Transverse colon (tissue), 4 donors: ENCODE data around the gene COL11A2. TPM values are rescaled to one million over a fixed set of nuclear protein-coding genes. Genes with fewer than 3 reads are reported as not detected.

ENCODE experiments used
- DNase-seq: peaks from one replicate; pipeline ENCODE4 v3.0.0-alpha.2; 2019
- H3K27ac ChIP-seq, 4 donors: fragments of 200-600 bp; sonication (generic); 2 replicates each; pipeline ENCODE4 v1.5.1; 2016 to 2018; ENCODE audit warnings: inconsistent platforms in 4 of 4
- H3K27me3 ChIP-seq: fragments of 200-600 bp; sonication (generic); 2 replicates; pipeline ENCODE4 v1.5.1; 2017; ENCODE audit warnings: inconsistent platforms
- H3K36me3 ChIP-seq, 4 donors: fragments of 200-600 bp; sonication (generic); 2 replicates each; pipeline ENCODE4 v1.5.1; 2017 to 2019; ENCODE audit warnings: inconsistent platforms in 4 of 4
- H3K4me1 ChIP-seq, 4 donors: fragments of 200-600 bp; sonication (generic); 2 replicates each; pipeline ENCODE4 v1.5.1; 2017 to 2020; ENCODE audit warnings: inconsistent platforms in 4 of 4
- H3K4me3 ChIP-seq, 4 donors: fragments of 200-600 bp; sonication (generic); 1 replicate in 1 of 4; 2 replicates in 3 of 4; pipeline versions ENCODE4 v1.5.1 to v1.6.1; 2017 to 2019; ENCODE audit warnings: inconsistent platforms in 4 of 4
- H3K9me3 ChIP-seq, 2 donors: fragments of 200-600 bp; sonication (generic); 2 replicates each; pipeline ENCODE4 v1.5.1; 2017 to 2019; ENCODE audit warnings: inconsistent platforms in 2 of 2
- CTCF ChIP-seq, 5 experiments: fragments of 200-600 bp in 3 of 5; fragments of 450-650 bp in 2 of 5; sonication (generic) in 3 of 5; IDR thresholded peaks; 1 replicate in 2 of 5; 2 replicates in 3 of 5; pipeline ENCODE4 v1.5.1; 2016 to 2017; ENCODE audit warnings: antibody characterized with exemption in 5 of 5, inconsistent platforms in 3 of 5, mild to moderate bottlenecking in 2 of 5, moderate library complexity in 1 of 5
- EP300 ChIP-seq: sonication (generic); formaldehyde crosslinking; IDR thresholded peaks from one replicate; pipeline ENCODE4 v1.6.1; 2017; ENCODE audit warnings: antibody characterized with exemption, low read depth
- POLR2A ChIP-seq: fragments of 450-650 bp; IDR thresholded peaks from one replicate; pipeline ENCODE4 v1.6.1; 2016; ENCODE audit warnings: antibody characterized with exemption, mild to moderate bottlenecking, moderate library complexity
- POLR2AphosphoS5 ChIP-seq, 3 donors: sonication (generic); formaldehyde crosslinking; IDR thresholded peaks; one replicate each; pipeline ENCODE4 v1.6.1; 2016; ENCODE audit warnings: antibody characterized with exemption in 3 of 3
- WGBS, 2 donors: methylation state at CpG; one replicate each; pipeline ENCODE4 v1.1.5; 2018; ENCODE audit warnings: low coverage in 1 of 2; 5-methylcytosine and 5-hydroxymethylcytosine counted together
- in situ Hi-C, 4 donors: fragments of 200-750 bp; cut with MboI; loops; one replicate each; pipeline versions ENCODE4 v1.15.0 to v1.15.1; 2017; ENCODE audit warnings: low sequenced_read_pairs in 3 of 4, low pct_ligation_motif_present in 1 of 4, low pct_unique_long_range_greater_than_20kb in 1 of 4
- intact Hi-C: fragments of 100-400 bp; cut with DNase I; formaldehyde crosslinking; loops from one replicate; pipeline ENCODE4 v1.15.1; 2023; ENCODE audit warnings: low total_unique reads
- total RNA-seq, 4 donors: library from RNA; depleted of rRNA; stranded (reverse); fragments of >200 nt; gene quantifications; one replicate each; pipeline ENCODE4 v1.1.0, GENCODE V29; 2016

The COL11A2 gene
- total RNA-seq, 4 donors from 2014 or later, result 0.14 to 0.79 (median 0.75) TPM; not detected in 1

- in situ Hi-C loops (loop anchor here in 1 of 4 donors (25.0 kb wide), 1 partner anchor 113 kb away; no protein-coding TSS in a partner anchor), intact Hi-C loops (loop anchor here (5.0 kb wide), 1 partner anchor 123 kb away; no protein-coding TSS in a partner anchor)
- H3K27ac ChIP-seq, result no peak overlapping the region
- no peaks in the 10 kb centered on the region for H3K27me3 ChIP-seq
- H3K9me3 ChIP-seq, result peaks cover 0 to 4% of the 10 kb centered on the region in 2 donors
- DNase-seq, result no peak
- WGBS, 2 donors, result 88 to 97% methylated on average over 10 to 20 of the region's 20 CpGs
- H3K36me3 ChIP-seq, result no peaks in the 10 kb centered on the region
- H3K4me1 ChIP-seq, result no peaks in the 10 kb centered on the region
- no peak overlapping the region for H3K4me3 ChIP-seq
- TF ChIP-seq EP300 (no peak), POLR2AphosphoS5 (IDR thresholded peaks at IDR 0.05) (no peak), POLR2A (no peak), CTCF (IDR thresholded peaks at IDR 0.05) (peak; percentile 25 to 46 (median 37))
Observed at GRCh38 chr6:33123732-33124524, 68.3 kb downstream of the COL11A2 start.

DNA sequence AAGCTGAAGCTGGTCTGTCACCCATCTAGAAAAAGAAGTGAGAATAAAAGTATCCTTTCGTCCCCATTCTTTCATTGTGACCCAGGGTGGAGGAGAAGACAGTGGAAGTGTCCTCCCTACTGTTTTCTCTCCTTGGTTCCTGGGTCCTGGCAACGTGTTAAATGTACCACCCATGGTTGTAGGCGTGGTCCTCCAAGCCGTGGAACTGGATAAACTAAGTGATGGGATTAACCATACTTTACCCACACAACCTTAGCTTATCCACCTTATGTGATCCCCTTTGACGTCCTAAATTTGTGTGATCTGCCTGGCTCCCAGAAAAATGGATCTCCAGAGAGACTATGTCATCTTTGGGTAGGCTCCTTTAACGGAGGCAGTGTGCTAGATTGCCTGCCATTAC lies 69.1 kb downstream of the COL11A2 start:
- intact Hi-C loops (loop anchor here (5.0 kb wide), 1 partner anchor 124 kb away; no protein-coding TSS in a partner anchor), in situ Hi-C loops (loop anchor here in 1 of 4 donors (25.0 kb wide), 1 partner anchor 114 kb away; no protein-coding TSS in a partner anchor)
- peaks cover 3% of the 10 kb centered on the region for H3K27me3 ChIP-seq
- H3K36me3 ChIP-seq, result no peaks in the 10 kb centered on the region
- DNase-seq, result no peak
- WGBS, 2 donors, result 74 to 78% methylated on average over 1 to 6 of the region's 6 CpGs
- H3K4me1 ChIP-seq, result no peaks in the 10 kb centered on the region
- no peak overlapping the region for H3K27ac ChIP-seq
- peaks cover 0 to 4% of the 10 kb centered on the region in 2 donors for H3K9me3 ChIP-seq
- no peak overlapping the region for H3K4me3 ChIP-seq
- TF ChIP-seq POLR2AphosphoS5 (IDR thresholded peaks at IDR 0.05) (no peak), POLR2A (no peak), CTCF (IDR thresholded peaks at IDR 0.05) (no peak), EP300 (no peak)

DNA sequence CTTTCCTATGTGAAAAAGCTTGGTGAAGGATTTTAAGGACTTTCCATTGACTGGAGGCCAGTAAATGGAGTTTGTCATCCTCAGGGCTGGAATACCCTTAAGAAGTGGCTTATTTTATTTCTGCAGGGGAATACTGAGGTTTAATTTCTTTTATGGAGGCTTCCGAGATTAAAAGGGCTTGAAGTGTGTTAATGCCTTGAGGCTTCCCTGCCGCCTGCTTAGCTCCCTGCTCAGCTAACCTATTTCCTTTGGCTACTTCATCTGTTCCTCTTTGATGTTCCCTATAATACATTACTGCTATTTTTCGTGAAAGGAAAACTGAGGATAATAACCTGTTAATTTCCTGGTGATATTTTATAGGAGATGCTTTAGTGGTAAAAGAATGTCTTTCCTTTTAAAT lies 72.3 kb downstream of the COL11A2 start:
- WGBS, 2 donors, result 46 to 74% methylated on average over 3 of the region's 3 CpGs
- H3K9me3 ChIP-seq, result peaks cover 0 to 4% of the 10 kb centered on the region in 2 donors
- H3K4me1 ChIP-seq, result peaks cover 0 to 5% (median 2%) of the 10 kb centered on the region in 4 donors
- intact Hi-C loops, result loop anchor here (5.0 kb wide), 1 partner anchor 127 kb away; no protein-coding TSS in a partner anchor
- no peak overlapping the region for H3K27ac ChIP-seq
- H3K4me3 ChIP-seq, result no peak overlapping the region
- H3K27me3 ChIP-seq, result peaks cover 35% of the 10 kb centered on the region
- no peak for DNase-seq
- in situ Hi-C loops, result loop anchor here in 1 of 4 donors (25.0 kb wide), 1 partner anchor 117 kb away; no protein-coding TSS in a partner anchor
- no peaks in the 10 kb centered on the region for H3K36me3 ChIP-seq
- no peak for TF ChIP-seq EP300
- TF ChIP-seq CTCF (IDR thresholded peaks at IDR 0.05), result no peak
- TF ChIP-seq POLR2AphosphoS5 (IDR thresholded peaks at IDR 0.05), result no peak
- TF ChIP-seq POLR2A, result no peak

- intact Hi-C loops (no loop called here), in situ Hi-C loops (loop anchor here in 1 of 4 donors (25.0 kb wide), 1 partner anchor 119 kb away; no protein-coding TSS in a partner anchor)
- H3K36me3 ChIP-seq, result no peaks in the 10 kb centered on the region
- no peak overlapping the region for H3K27ac ChIP-seq
- H3K9me3 ChIP-seq, result no peaks in the 10 kb centered on the region
- peaks cover 39% of the 10 kb centered on the region for H3K27me3 ChIP-seq
- H3K4me3 ChIP-seq, result no peak overlapping the region
- H3K4me1 ChIP-seq, result peaks cover 0 to 5% (median 2%) of the 10 kb centered on the region in 4 donors
- TF ChIP-seq POLR2AphosphoS5 (IDR thresholded peaks at IDR 0.05), result no peak
- TF ChIP-seq EP300, result no peak
- TF ChIP-seq CTCF (IDR thresholded peaks at IDR 0.05), result peak; percentile 83 to 92 (median 90)
- DNase-seq, result no peak
- 0 to 1% methylated on average over 3 of the region's 3 CpGs for WGBS, 2 donors
Observed at GRCh38 chr6:33118525-33119123, 73.6 kb downstream of the COL11A2 start.
